Smooth muscle cell (in vitro differentiated cells): ENCODE results near the gene CDCA7. TPM values are rescaled to one million over a fixed set of nuclear protein-coding genes. Genes with fewer than 3 reads are reported as not detected.

ENCODE experiments used
- DNase-seq: peaks from one replicate; lab custom pipeline; 2025; ENCODE audit not compliant: unreplicated experiment; lab: John Stamatoyannopoulos, UW
- H2AFZ ChIP-seq: fragments of 200-600 bp; sonication (generic); 2 replicates; pipeline ENCODE4 v1.6.0; 2016; ENCODE audit warnings: antibody characterized with exemption, low read depth, mild to moderate bottlenecking
- H3F3A ChIP-seq: fragments of 200-600 bp; sonication (generic); 2 replicates; pipeline ENCODE4 v1.6.0; 2017; ENCODE audit warnings: antibody characterized with exemption, low read depth
- H3K27ac ChIP-seq: fragments of 200-600 bp; sonication (generic); 2 replicates; pipeline ENCODE4 v1.5.1; 2016; ENCODE audit warnings: low read depth, mild to moderate bottlenecking
- H3K27me3 ChIP-seq: fragments of 200-600 bp; sonication (generic); 2 replicates; pipeline ENCODE4 v1.6.1; 2016; ENCODE audit warnings: low read depth, mild to moderate bottlenecking
- H3K36me3 ChIP-seq: fragments of 200-600 bp; sonication (generic); 2 replicates; pipeline ENCODE4 v1.5.1; 2016; ENCODE audit warnings: low read depth
- H3K4me1 ChIP-seq: fragments of 200-600 bp; sonication (generic); 2 replicates; pipeline ENCODE4 v1.5.1; 2016; ENCODE audit warnings: low read depth
- H3K4me2 ChIP-seq: fragments of 200-600 bp; sonication (generic); 2 replicates; pipeline ENCODE4 v1.6.0; 2016; ENCODE audit warnings: mild to moderate bottlenecking
- H3K4me3 ChIP-seq: fragments of 200-600 bp; sonication (generic); 2 replicates; pipeline ENCODE4 v1.5.1; 2016; ENCODE audit warnings: mild to moderate bottlenecking
- H3K79me2 ChIP-seq: fragments of 200-600 bp; sonication (generic); 2 replicates; pipeline ENCODE4 v1.6.0; 2016; ENCODE audit warnings: low read depth, mild to moderate bottlenecking
- H3K9ac ChIP-seq: fragments of 200-600 bp; sonication (generic); 2 replicates; pipeline ENCODE4 v1.6.0; 2016; ENCODE audit warnings: low read depth
- H3K9me3 ChIP-seq: fragments of 200-600 bp; sonication (generic); replicated peaks from 2 replicates; pipeline ENCODE4 v1.5.1; 2016; ENCODE audit warnings: low read depth
- H4K20me1 ChIP-seq: fragments of 200-600 bp; sonication (generic); 2 replicates; pipeline ENCODE4 v1.6.0; 2016; ENCODE audit warnings: low read depth
- WGBS: methylation state at CpG from one replicate; pipeline ENCODE4 v1.1.7; 2016; ENCODE audit warnings: low lambda C conversion rate; 5-methylcytosine and 5-hydroxymethylcytosine counted together
- polyA plus RNA-seq: library from polyadenylated mRNA; unstranded; fragments of >200 nt; fragmentation: Nextera tagmentation; extraction: Ambion mirVana; gene quantifications from 2 replicates; pipeline ENCODE4 v1.2.1, GENCODE V29; 2016
- total RNA-seq: library from RNA; depleted of rRNA; stranded (reverse); fragments of >200 nt; gene quantifications from 2 replicates; pipeline ENCODE4 v1.2.3, GENCODE V29; 2014
- TF ChIP-seq, protein P1 (sequence below): fragments of 200-600 bp; sonication (generic); IDR thresholded peaks from 2 replicates; pipeline ENCODE4 v1.5.1; 2017; ENCODE audit warnings: borderline replicate concordance, mild to moderate bottlenecking, antibody characterized with exemption; ENCODE audit not compliant: insufficient read depth, poor library complexity, severe bottlenecking

Gene CDCA7
- total and polyA plus RNA-seq, 2 experiments from 2014 or later: 2.7 to 7.3 TPM

DNA sequence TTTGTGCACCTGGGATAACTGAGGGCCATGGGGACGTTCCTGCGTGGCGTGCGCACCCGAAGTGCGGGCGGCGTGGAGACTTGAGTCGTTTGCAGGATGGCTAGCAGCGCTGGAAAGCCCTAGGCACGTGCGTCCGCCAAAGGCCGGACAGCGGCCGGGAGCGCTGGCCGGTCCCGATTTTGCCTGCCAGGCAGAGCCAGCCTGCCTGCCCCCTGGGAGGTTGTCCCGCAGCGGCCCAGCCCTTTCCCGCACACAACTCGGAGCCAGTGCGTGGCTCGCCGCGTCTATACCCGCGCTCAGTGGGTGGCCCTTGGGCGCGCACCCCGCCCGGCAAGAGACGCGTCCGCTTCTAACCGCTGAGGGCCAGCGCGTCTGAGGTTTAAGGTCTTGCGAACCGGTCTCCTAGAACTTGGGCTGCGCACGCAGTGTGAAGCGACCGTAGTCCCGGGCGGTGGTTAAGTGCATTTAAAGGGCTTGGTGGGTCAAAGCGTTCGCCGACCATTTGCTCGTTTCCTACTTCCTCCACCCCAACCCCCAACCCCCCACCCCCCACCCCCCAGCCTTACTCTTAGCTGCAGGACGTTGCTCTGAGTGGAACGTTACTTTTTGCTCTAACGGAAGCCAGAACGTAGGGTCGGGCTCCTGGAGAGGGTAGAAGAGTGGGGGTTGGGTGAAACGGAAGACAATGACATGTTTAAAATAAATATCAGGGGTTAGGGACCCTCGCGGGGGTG lies 627 bp downstream of the CDCA7 start:
- no peaks in the 10 kb centered on the region for H4K20me1 ChIP-seq

DNA sequence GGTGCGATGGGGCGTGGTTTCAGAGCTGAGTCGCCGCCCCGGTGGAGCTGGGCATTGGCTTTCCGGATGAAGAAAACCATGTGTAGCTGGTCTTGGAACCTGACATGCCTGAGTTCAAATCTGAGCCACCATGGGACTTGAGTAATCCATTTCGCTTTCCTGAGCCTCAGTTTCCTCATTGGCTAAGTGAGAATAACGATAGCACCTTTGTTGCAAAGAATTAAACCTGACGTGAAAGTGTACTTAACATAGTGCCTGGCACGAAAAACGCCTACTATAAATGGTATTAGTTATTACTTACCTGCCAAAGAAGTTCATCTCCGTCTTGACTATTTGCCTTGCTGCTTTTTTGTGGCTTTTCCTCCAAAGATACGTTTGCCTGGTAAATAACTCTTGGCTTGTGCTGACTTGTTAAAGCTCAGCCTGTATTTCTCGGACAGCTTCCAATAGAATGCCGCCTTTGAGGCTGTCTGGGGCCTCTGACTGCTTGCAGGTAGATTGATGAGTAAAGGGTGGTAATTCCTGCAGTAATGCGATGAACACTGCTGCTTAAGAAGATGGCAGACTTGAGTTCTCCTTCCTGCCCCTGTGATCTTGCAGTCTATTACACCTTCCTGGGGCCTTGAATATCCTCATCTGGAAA lies 1.3 kb downstream of the CDCA7 start:
- Histone ChIP-seq H3K4me2 (peak overlapping the region; percentile 98), H2AFZ (peak overlapping the region; percentile 43), H3K36me3 (no peaks in the 10 kb centered on the region), H3F3A (peaks cover 14% of the 10 kb centered on the region), H3K4me3 (peak overlapping the region; percentile 72), H4K20me1 (no peaks in the 10 kb centered on the region), H3K27me3 (peaks cover 12% of the 10 kb centered on the region), H3K79me2 (peaks cover 6% of the 10 kb centered on the region), H3K9ac (no peak overlapping the region), H3K4me1 (peaks cover 12% of the 10 kb centered on the region), H3K27ac (no peak overlapping the region), H3K9me3 (no peaks in the 10 kb centered on the region)
- TF ChIP-seq, protein P1, sequence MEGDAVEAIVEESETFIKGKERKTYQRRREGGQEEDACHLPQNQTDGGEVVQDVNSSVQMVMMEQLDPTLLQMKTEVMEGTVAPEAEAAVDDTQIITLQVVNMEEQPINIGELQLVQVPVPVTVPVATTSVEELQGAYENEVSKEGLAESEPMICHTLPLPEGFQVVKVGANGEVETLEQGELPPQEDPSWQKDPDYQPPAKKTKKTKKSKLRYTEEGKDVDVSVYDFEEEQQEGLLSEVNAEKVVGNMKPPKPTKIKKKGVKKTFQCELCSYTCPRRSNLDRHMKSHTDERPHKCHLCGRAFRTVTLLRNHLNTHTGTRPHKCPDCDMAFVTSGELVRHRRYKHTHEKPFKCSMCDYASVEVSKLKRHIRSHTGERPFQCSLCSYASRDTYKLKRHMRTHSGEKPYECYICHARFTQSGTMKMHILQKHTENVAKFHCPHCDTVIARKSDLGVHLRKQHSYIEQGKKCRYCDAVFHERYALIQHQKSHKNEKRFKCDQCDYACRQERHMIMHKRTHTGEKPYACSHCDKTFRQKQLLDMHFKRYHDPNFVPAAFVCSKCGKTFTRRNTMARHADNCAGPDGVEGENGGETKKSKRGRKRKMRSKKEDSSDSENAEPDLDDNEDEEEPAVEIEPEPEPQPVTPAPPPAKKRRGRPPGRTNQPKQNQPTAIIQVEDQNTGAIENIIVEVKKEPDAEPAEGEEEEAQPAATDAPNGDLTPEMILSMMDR: no peak
- DNase-seq: no peak
- WGBS: 22% methylated on average over 16 of the region's 16 CpGs

More for the DNA sequence above, 627 bp downstream of the CDCA7 start:
- Histone ChIP-seq H3F3A (peaks cover 14% of the 10 kb centered on the region), H3K27ac (no peak overlapping the region), H3K36me3 (no peaks in the 10 kb centered on the region), H3K4me2 (peak overlapping the region; percentile 98), H3K27me3 (peaks cover 12% of the 10 kb centered on the region), H3K4me1 (peaks cover 12% of the 10 kb centered on the region), H3K9me3 (no peaks in the 10 kb centered on the region), H2AFZ (peak overlapping the region; percentile 81), H3K9ac (no peak overlapping the region), H3K79me2 (peaks cover 6% of the 10 kb centered on the region), H3K4me3 (peak overlapping the region; percentile 72)
- TF ChIP-seq, protein P1: no peak
- peak; percentile 38 for DNase-seq
- 1% methylated on average over 59 of the region's 59 CpGs for WGBS

DNA sequence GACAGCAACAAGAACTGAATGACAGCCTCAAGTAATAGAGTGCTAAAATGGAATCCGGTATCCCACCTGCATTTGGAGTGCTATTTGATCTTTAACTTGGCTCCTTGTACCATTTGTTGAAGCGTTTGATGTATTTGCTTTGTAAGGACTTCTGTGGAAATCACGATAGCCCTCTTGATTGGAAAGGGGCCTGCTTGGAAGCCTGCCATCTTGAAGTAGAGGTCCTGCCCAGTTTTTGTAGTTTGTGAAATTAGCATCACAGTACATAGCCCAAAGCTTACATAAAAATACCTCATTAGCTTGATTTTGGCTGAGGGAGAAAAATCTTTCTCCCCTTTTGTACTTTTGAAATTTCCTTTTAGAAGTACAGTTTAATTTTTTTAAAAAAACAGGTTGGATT lies 2.7 kb downstream of the CDCA7 start:
- Histone ChIP-seq H3K36me3 (no peaks in the 10 kb centered on the region), H3K27me3 (peaks cover 12% of the 10 kb centered on the region), H3K79me2 (peaks cover 6% of the 10 kb centered on the region), H2AFZ (no peak overlapping the region), H3F3A (peaks cover 10% of the 10 kb centered on the region), H4K20me1 (no peaks in the 10 kb centered on the region), H3K4me2 (no peak overlapping the region), H3K4me1 (peaks cover 12% of the 10 kb centered on the region), H3K9ac (no peak overlapping the region), H3K27ac (no peak overlapping the region), H3K4me3 (no peak overlapping the region), H3K9me3 (no peaks in the 10 kb centered on the region)
- TF ChIP-seq, protein P1: no peak
- WGBS: 90% methylated on average over 3 of the region's 3 CpGs
- no peak for DNase-seq
